Activated naive CD4-positive, alpha-beta T cell treated with anti-CD3 and anti-CD28 coated beads, Interleukin-2, amount 10 ng/mL, durations not matched to agents 5 hours and 36 hours (primary cell): ENCODE results near the gene HAT1. TPM values are rescaled to one million over a fixed set of nuclear protein-coding genes. Genes with fewer than 3 reads are reported as not detected.

Experiments used
- total RNA-seq, 2 experiments: library from RNA; stranded (reverse); gene quantifications; one replicate each; pipeline ENCODE4 v1.2.3, GENCODE V29; 2021

HAT1 gene, protein sequence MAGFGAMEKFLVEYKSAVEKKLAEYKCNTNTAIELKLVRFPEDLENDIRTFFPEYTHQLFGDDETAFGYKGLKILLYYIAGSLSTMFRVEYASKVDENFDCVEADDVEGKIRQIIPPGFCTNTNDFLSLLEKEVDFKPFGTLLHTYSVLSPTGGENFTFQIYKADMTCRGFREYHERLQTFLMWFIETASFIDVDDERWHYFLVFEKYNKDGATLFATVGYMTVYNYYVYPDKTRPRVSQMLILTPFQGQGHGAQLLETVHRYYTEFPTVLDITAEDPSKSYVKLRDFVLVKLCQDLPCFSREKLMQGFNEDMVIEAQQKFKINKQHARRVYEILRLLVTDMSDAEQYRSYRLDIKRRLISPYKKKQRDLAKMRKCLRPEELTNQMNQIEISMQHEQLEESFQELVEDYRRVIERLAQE
- 10 to 100 TPM; 49.8 to 52.0 TPM for total RNA-seq

DNA sequence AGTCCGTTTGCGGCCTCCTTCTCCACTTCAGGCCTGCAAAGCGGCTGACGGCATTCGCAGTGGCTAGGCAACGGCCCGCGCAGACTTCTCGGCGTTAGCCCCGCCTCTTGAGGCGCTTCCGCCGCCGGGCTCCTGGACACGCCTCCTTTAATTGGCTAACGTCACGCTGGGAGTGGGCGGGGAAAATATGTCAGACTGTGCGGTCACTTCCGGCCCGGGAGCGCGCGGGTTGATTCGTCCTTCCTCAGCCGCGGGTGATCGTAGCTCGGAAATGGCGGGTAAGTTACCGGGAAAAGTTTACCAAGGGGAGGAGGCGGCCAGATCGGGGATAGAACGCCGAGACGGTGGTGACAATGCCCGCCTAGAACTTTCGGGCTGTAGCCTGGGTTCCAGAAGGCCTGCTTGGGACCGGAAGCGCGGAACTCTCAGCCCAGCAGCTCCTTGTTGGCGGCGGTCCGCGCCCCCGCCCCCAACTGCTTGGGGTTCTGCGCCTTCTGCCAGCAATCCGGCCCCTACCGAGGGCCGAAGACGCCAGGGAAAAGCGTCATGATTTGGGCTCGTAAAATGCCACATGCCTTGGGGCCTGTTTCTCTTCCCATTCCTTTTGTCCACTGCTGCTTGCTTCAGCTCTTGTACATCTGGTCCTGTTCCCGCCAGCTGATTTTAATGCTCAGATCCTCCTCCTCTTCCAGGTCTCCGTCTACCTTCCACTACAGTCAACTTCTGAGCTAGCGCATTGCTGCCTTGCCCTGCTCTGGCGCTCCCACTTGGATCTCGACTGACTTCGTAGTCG is at the start of gene HAT1:
HAT1 (plus strand) TSS at position 232 of the 793 bp plus-strand sequence; CDS start at position 272, 40 bp downstream.

DNA sequence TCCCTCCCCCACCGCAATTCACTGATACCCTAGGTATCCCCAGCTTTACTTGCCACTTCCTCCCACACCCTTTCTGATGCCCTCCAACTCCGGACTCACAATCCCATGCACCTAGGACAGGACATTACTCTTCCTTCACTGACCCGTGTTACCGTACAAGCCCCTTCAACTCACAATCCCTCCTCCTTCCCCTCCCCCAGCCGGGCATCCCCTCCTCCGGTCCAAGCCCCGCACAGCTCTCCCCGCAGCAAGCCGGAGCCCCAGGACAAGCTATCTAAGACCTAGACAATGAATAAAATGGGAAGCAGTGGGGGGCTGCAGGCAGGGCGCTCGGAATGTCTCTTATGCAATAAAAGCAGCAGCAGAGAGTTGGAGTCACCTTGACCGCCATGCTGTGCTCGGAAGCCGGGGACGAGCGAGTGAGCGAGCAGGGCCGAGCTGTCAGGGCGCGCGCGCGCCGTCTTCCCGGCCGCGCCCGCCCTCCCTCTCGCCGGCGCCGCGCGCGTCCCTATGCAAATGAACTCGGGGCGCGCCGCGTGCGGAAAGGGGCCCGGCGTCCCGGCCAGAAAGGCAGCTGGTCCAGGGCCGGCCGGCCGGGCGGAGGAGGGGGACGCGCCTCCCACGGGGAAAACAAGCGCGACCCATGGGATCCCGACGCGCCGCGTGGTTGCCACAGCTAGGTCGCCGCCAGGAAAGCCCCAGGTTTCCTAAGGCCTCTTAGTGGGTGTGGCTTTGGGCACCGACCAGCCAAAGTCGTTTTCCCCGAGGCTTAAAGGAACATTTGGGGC is 28.2 kb upstream of the HAT1 start, which contains the start of gene SLC25A12:
SLC25A12 (minus strand) TSS at position 421 of the 788 bp plus-strand sequence; CDS start at position 391, 30 bp downstream.

DNA sequence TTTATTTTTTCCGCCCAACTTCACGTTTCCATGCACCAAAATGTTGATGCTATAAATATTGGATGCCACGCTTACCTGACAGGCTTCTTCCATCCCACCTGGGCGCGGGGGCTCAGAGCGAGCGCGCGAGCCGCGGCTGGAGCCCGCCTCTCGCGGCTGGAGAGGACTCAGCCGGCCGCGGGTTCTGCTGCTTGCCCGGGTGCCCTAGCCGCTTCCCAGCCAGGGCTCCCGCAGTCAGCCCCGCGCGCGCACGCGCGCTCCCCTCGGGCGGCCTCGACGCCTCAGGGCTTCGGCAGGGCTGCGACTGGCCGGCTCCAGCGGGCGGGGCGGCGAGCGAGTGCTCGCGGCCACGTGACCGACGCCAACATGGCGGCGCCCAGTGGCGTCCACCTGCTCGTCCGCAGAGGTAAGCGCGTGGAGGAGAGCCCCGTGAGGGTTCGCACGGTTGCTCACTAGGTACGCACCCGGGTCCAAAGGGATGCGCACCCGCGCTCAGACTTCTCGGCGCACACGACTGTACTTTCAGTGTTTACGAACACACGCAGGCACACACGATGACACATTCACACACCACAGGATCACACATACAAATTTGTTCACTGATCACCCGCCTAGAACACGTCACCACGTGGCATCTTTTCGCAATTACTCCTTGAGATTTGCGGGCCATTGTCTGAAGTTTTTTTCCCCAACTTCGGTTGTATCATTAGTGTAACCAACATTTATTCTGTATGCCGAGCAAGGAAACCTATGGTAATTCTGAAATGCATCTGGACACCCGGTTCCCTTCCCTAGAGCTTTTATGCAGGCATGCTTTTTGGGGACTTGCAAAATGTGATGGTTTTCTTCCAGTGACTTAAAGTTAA is 77.6 kb downstream of the HAT1 start, which contains the start of gene METAP1D:
METAP1D (plus strand) TSS at position 350 of the 866 bp plus-strand sequence; CDS start at position 367, 17 bp downstream.

Other genes starting within 250 kb of the HAT1 start
- 10 to 100 TPM; 48.9 to 51.9 TPM for gene DYNC1I2, start 235.0 kb upstream of the HAT1 start, total RNA-seq
- 10 to 100 TPM; 21.9 to 23.0 TPM for gene SLC25A12, start 28.2 kb upstream of the HAT1 start, total RNA-seq
- gene METAP1D, start 77.5 kb downstream of the HAT1 start, total RNA-seq: 1 to 10 TPM; 5.5 to 5.6 TPM
- not detected for gene DLX1, start 163.0 kb downstream of the HAT1 start, total RNA-seq
- gene DLX2, start 180.4 kb downstream of the HAT1 start, total RNA-seq: not detected